Measurements from ENCODE around the gene SDF4.
"Not testable (repeated sequence)": the region's sequence is repeated elsewhere in the genome, so short reads cannot be mapped to it uniquely, and the experiment has no call there.

Gene SDF4

DNA sequence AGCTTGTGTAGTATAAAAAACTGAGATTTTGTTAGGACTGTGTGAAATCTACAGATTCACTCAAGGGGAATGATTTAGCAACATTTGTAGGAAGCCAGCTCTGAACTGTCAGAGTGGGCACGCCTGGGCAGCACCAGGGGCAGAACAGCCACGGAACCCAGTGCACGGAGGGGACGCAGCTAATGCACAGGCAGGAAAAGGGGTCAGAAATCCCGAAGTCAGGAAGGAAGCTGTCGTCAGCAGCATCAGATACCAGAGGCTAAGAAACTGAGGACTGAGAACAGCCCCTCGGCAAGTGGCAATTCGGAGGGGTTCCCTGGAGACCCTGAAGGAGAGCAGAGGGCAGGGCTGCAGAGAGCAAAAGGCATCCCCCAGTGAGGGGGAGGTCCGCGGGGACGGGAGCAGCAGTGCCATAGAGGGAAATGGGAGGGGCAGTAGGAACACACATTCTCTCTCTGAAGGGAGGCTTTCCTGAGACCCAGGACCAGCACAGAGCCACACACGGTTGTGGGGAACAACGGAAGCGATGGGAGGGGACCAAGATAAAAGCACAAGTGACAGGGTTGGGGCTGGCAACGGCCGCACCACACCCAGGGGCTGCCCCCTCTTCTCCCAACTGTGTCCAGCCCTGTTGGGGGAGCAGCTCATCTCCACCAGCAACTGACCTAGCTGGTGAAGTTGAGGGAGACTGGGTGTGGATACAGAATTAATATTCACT is 29.2 kb upstream of the SDF4 start:
- no peak for DNase-seq
- in situ Hi-C loops (cut with MboI; ENCODE audit: low pct_unique_long_range_greater_than_20kb, low sequenced_read_pairs) = no loop called here

GRCh38 chr1:1259951-1260600 is 28.3 kb upstream of the SDF4 start:
- in situ Hi-C loops (cut with MboI; ENCODE audit: low pct_unique_long_range_greater_than_20kb, low sequenced_read_pairs) = no loop called here
- DNase-seq = no peak

DNA sequence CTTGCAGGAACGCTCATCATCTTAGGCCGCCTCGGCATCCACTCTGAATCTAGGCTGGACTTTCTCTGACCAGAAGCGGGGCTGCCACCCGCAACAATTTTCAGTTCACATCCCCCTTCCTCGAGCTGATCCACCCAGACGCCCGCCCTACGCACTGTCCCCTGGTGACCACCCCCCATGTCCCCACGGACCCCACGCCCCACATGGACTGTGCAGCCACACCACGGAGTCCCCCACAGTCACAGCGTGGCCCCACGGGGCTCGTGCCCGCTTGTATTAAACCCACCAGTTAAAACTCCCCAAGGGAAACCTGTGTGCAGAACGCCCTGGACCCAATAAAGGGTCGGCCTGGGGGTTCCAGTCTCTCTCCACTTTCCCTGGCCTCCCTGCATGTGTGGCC is 27.7 kb upstream of the SDF4 start:
- no peak for DNase-seq
- in situ Hi-C loops (cut with MboI; ENCODE audit: low pct_unique_long_range_greater_than_20kb, low sequenced_read_pairs) = no loop called here

DNA sequence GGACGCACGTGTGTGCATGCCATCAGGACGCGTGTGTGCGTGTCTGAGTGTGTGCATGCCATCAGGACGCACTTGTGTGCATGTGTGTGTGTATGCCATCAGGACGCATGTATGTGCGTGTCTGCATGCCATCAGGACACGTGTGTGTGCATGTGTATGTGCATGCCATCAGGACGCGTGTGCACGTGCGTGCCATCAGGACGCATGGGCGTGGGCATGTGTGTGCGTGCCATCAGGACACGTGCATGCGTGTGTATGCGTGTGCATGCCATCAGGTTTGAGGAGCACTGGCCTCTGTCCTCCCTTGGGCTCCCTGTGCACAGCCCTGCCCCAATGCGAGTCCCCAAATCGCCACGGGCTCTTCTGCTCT is 27.3 kb upstream of the SDF4 start:
- no peak for DNase-seq
- in situ Hi-C loops (cut with MboI; ENCODE audit: low pct_unique_long_range_greater_than_20kb, low sequenced_read_pairs) = no loop called here

DNA sequence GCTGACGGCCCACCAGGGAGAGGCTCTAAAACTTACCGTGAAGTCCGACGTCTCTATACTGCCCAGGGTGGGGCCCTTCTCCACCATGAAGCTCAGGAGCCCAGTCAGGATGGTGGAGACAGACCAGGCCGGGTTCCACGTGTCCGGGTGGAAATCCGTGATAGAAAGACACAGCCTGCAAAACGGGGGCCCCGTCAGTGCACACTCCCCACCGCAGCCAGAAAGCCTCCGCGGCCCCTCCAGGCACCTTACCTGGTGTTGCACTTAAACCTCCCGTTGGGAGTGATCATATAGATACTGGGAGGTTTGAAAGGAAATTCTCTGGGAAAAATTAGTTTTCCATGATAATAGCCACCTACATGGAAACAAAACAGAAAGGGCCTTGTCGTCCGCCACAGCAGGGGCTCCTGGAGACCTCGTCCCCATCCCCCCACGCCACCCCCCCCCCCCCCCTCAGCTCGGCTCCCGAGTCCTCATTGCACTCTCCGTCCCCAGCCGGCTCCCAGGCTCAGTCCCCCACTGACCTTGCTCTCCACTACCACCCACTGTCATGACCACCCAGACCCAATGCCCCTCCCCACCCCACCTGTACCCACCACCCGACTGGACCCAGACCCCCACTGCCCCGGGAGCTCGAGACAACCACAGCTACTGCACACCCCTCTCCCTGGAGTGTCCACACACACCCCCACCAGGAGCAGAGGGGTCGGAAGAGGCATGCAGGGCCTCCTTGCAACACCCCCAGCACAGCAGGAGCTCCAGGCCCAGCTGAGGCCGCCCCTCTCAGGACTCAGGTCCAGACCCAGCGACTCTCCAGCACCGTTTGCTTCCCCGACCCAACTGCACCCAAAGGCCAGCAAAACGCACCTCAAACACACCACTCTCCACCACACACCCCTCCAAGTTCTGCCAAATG is 25.4 kb upstream of the SDF4 start:
- in situ Hi-C loops (cut with MboI; ENCODE audit: low pct_unique_long_range_greater_than_20kb, low sequenced_read_pairs) = no loop called here

DNA sequence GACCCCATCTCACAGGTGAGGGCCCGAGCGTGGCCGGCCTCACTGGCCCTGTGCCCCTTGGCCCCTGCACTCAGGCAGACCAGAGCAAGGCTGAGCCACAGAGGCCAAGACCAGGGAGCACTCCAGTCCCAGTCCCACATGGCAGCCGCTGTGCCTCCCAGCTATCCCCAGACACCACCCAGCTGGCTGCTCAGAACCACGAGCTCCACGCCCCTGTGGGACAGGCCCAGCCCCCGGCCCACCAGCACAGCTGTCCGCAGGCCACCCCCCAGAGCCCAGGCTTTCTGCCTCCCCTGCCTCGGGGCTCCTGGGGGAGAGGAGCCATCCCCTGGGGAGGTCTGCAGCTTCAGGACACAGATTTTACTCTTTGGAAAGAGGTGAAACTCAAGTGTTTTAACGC is 23.8 kb upstream of the SDF4 start:
- in situ Hi-C loops (cut with MboI; ENCODE audit: low pct_unique_long_range_greater_than_20kb, low sequenced_read_pairs) = no loop called here
- DNase-seq = no peak

More for the DNA sequence above, 25.4 kb upstream of the SDF4 start:
- no peak for DNase-seq

- no peak for DNase-seq
- in situ Hi-C loops (cut with MboI; ENCODE audit: low pct_unique_long_range_greater_than_20kb, low sequenced_read_pairs) = no loop called here
Observed at GRCh38 chr1:1255078-1255477, 23.3 kb upstream of the SDF4 start.

DNA sequence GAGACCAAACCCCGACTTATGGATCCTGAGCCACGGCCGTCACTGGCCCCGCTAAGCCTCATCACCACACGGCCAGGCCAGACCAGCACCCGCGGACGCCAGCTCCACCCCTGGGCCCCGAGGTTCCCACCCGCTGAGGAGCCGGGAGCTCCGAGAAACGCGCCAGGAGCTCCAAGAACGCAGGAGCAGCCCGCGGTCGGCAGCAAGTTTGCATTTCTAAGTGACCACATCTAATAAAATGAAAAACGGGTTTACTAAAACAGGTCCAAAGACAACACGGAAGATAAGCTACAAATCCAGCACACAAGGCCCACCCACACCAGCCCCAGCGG is 22.8 kb upstream of the SDF4 start:
- DNase-seq = no peak
- in situ Hi-C loops (cut with MboI; ENCODE audit: low pct_unique_long_range_greater_than_20kb, low sequenced_read_pairs) = no loop called here

DNA sequence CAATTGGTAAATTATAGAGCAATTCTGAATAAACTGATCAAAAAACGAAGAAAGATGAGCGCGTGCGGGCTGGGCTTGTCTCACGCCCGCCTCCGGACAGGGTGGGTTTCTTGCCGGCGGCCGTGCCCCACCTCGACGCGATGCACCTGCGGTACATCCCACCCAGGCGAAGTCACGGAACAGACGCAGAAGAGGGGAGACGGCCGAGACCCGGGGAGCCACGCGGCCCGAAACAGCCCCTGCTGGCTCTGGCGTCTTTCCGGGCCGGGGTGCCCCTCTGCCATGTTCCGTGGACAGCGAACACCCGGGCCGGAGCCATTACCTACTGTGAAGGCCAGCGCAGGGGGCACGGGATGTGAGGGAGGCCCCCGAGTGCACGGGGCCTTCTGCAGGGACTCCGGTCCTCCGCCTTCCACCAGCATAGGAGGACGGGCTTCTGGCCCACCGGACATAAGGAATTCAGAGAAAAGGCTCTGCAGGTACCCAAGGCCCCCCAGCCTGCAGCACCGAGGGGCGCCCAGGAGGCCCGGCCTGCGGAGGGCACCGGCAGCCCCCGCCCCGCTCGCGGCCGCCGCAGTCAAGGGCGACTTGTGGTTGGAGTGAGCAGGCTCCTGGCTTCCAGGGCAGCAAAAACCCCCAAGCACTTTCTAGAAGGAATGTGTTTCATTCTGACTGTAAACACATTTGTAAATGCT is 22.3 kb upstream of the SDF4 start:
- DNase-seq = no peak
- in situ Hi-C loops (cut with MboI; ENCODE audit: low pct_unique_long_range_greater_than_20kb, low sequenced_read_pairs) = no loop called here

- DNase-seq = no peak
Observed at GRCh38 chr1:1253314-1253713, 21.5 kb upstream of the SDF4 start.

GRCh38 chr1:1250786-1251284 is 19.0 kb upstream of the SDF4 start:
- in situ Hi-C loops (cut with MboI; ENCODE audit: low pct_unique_long_range_greater_than_20kb, low sequenced_read_pairs) = no loop called here
- peak; percentile 53 for DNase-seq

More at GRCh38 chr1:1253314-1253713, 21.5 kb upstream of the SDF4 start:
- in situ Hi-C loops (cut with MboI; ENCODE audit: low pct_unique_long_range_greater_than_20kb, low sequenced_read_pairs) = no loop called here

DNA sequence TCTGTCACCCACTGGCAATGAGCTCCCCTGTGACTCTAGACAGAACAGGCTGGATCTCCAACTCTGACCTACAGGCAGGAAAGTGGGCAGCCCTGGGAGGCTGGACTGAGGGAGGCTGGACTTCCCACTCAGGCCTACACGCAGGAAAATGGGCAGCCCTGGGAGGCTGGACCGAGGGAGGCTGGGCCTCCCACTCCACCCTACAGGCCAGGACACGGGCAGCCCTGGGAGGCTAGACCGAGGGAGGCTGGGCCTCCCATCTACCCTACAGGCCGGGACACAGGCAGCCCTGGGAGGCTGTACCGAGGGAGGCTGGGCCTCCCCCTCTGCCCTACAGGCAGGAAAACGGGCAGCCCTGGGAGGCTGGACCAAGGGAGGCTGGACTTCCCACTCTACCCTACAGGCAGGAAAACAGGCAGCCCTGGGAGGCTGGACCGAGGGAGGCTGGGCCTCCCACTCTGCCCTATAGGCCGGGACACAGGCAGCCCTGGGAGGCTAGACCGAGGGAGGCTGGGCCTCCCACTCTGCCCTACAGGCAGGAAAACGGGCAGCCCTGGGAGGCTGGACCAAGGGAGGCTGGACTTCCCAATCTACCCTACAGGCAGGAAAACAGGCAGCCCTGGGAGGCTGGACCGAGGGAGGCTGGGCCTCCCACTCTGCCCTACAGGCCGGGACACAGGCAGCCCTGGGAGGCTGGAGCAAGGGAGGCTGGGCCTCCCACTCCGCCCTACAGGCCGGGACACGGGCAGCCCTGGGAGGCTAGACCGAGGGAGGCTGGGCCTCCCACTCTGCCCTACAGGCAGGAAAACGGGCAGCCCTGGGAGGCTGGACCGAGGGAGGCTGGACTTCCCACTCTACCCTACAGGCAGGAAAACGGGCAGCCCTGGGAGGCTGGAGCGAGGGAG is 16.5 kb upstream of the SDF4 start:
- in situ Hi-C loops (cut with MboI; ENCODE audit: low pct_unique_long_range_greater_than_20kb, low sequenced_read_pairs) = loop anchor here (25.0 kb wide), 1 partner anchor 111 kb away; no protein-coding TSS in a partner anchor
- not testable (repeated sequence) for DNase-seq

DNA sequence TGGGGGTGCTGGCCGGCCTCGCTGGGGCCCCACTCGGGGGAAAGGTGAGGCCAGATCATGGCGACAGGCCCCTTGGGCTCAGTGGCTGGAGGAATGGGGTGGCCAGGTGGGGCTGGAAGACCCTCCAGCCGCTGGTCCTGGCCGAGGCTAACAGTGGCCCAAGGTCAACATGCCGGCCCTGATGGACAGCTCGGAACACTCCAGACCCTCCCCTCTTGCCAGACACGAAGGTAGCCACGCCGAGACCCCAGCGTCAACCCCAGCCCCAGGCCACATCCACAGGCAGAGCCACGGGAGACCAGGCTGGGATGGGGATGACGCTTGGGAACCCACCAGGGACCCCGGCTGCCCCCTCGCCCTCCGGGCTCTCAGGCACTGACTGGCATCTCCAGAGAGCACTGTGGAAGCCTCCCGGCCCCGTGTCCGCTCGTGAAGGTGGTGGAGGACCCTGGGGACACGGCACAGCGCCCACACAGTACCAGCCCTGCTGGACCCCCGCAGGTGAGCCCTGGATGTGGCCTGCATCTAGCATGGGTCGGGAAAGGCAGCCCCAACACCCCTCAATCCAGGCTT is 15.6 kb upstream of the SDF4 start:
- in situ Hi-C loops (cut with MboI; ENCODE audit: low pct_unique_long_range_greater_than_20kb, low sequenced_read_pairs) = loop anchor here (25.0 kb wide), 1 partner anchor 110 kb away; no protein-coding TSS in a partner anchor

GRCh38 chr1:1246577-1247340 is 15.0 kb upstream of the SDF4 start, which contains the start of gene C1QTNF12:
C1QTNF12 (minus strand) TSS chr1:1246722; CDS start chr1:1246690, 32 bp downstream.
- in situ Hi-C loops (cut with MboI; ENCODE audit: low pct_unique_long_range_greater_than_20kb, low sequenced_read_pairs) = loop anchor here (25.0 kb wide), 1 partner anchor 109 kb away; no protein-coding TSS in a partner anchor
- no peak for DNase-seq

More for the DNA sequence above, 15.6 kb upstream of the SDF4 start:
- DNase-seq = no peak

GRCh38 chr1:1245817-1246576 is 14.2 kb upstream of the SDF4 start:
- DNase-seq = no peak
- in situ Hi-C loops (cut with MboI; ENCODE audit: low pct_unique_long_range_greater_than_20kb, low sequenced_read_pairs) = loop anchor here (25.0 kb wide), 1 partner anchor 109 kb away; no protein-coding TSS in a partner anchor

DNA sequence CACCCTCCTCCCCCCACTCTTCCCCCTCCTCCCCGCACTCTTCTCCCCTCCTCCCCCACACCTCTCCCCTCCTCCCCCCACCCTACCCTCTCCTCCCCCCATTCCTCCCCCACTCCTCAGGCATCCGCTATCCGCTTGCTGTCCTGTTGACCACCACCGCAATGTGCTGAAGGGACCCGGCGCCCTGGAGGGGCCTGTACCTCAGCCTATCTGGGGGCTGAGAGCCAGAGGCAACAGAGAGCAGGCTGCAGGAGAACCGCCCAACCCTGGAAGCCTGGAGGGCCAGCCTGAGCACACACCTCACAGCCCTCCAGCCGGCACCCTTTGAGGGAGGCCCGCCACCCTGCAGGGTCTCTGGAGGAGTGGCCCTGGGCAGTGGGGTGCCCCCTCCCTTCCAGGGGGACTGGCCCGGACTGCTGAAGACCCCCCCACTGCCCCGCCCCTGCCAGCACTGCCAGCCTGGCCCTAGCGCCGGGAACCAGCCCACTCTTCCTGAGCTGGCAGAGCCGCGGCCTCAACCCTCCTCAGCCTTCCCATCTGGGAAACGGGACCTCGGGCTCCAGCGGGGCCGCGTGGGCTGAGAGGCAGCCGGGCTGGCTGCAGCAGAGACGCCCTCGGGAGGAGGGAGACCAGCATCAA is 13.5 kb upstream of the SDF4 start:
- in situ Hi-C loops (cut with MboI; ENCODE audit: low pct_unique_long_range_greater_than_20kb, low sequenced_read_pairs) = loop anchor here (25.0 kb wide), 1 partner anchor 108 kb away; no protein-coding TSS in a partner anchor
- DNase-seq = no peak

Data from KBM-7 (cell line).